ENCODE data around the gene CFAP43.

DNA sequence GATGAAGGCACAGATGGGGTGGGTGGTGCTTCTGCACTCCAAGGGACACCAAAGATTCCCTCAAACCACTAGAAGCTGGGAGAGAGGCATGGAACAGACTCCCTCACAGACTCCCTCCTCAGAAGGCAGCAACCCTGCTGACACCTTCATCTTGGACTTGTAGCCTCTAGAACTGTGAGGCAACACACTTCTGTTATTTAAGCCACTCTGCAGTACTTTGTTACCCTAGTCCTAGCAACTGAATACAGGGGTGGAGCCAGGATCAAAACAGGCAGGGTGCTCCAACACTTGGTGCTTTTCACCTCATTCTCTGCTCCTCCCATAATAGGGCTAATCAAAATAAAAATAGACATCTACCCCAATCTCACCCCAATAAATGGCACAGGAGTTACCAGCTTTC lies 20.2 kb upstream of the CFAP43 start:
- TF ChIP-seq EZH2 (IDR thresholded peaks at IDR 0.05) (no peak), POLR2AphosphoS5 (IDR thresholded peaks at IDR 0.05; ENCODE audit: borderline replicate concordance, low read depth, low read length) (no peak), FOXP2 (optimal IDR thresholded peaks at IDR 0.05; ENCODE audit: control extremely low read depth, extremely low read length, insufficient read depth) (no peak)
